ENCODE data around the gene EMP2.

GRCh38 chr16:10601444-10602408 is 21.3 kb upstream of the EMP2 start:
- TF ChIP-seq CTCF (IDR thresholded peaks at IDR 0.05): no peak
- TF ChIP-seq POLR2A (IDR thresholded peaks at IDR 0.05): no peak
